PC-9 (cell line): Measurements from ENCODE around the gene TGFBR2. TPM values are rescaled to one million over a fixed set of nuclear protein-coding genes. Genes with fewer than 3 reads are reported as not detected.

ENCODE experiments used
- BruUV-seq: library from RNA; stranded (reverse); fragments of 400-500 nt; replicated peaks from 2 replicates; lab custom pipeline; 2021; lab: Mats Ljungman, UMichigan
- CTCF ChIA-PET: fragments of 300-600 bp; sonication (Branson Sonifier 250); formaldehyde crosslinking; loops from one replicate; lab custom pipeline; 2022; ENCODE audit warnings: antibody characterized with exemption; lab: Charles Lee
- POLR2A ChIA-PET: fragments of 300-600 bp; sonication (Branson Sonifier 250); formaldehyde crosslinking; loops from one replicate; lab custom pipeline; 2022; ENCODE audit warnings: antibody characterized with exemption; ENCODE audit not compliant: unreplicated experiment; lab: Charles Lee
- DNase-seq, 2 experiments: peaks; one replicate each; pipeline versions ENCODE4 v3.0.0 to v3.0.0-alpha.2; 2015 to 2022; ENCODE audit warnings: mixed read lengths in 1 of 2
- H2AFZ ChIP-seq: fragments of 200-600 bp; sonication (generic); 2 replicates; pipeline ENCODE4 v1.8.1; 2017; ENCODE audit warnings: antibody characterized with exemption
- H3F3A ChIP-seq: fragments of 200-600 bp; sonication (generic); 2 replicates; pipeline ENCODE4 v1.8.1; 2017; ENCODE audit warnings: antibody characterized with exemption, mild to moderate bottlenecking, low read depth; ENCODE audit not compliant: insufficient read depth
- H3K27ac ChIP-seq: fragments of 200-600 bp; sonication (generic); 2 replicates; pipeline ENCODE4 v1.6.1; 2016; ENCODE audit warnings: mixed run types
- H3K27me3 ChIP-seq: fragments of 200-600 bp; sonication (generic); 2 replicates; pipeline ENCODE4 v1.6.1; 2016; ENCODE audit warnings: low read depth, mixed run types; ENCODE audit not compliant: insufficient read depth
- H3K36me3 ChIP-seq: fragments of 200-600 bp; sonication (generic); 2 replicates; pipeline ENCODE4 v1.6.1; 2016; ENCODE audit warnings: low read depth, mixed run types
- H3K4me1 ChIP-seq: fragments of 200-600 bp; sonication (generic); replicated peaks from 2 replicates; pipeline ENCODE4 v1.6.1; 2016; ENCODE audit warnings: mixed run types; ENCODE audit not compliant: insufficient read depth
- H3K4me2 ChIP-seq: fragments of 200-600 bp; sonication (generic); 2 replicates; pipeline ENCODE4 v1.6.1; 2017; ENCODE audit warnings: mixed run types
- H3K4me3 ChIP-seq: fragments of 200-600 bp; sonication (generic); 2 replicates; pipeline ENCODE4 v1.6.1; 2016; ENCODE audit warnings: mixed run types
- H3K79me2 ChIP-seq: fragments of 200-600 bp; sonication (generic); 2 replicates; pipeline ENCODE4 v1.6.1; 2017; ENCODE audit warnings: low read depth, mixed run types
- H3K9me2 ChIP-seq: fragments of 200-600 bp; sonication (generic); 2 replicates; pipeline ENCODE4 v1.8.1; 2017; ENCODE audit warnings: mild to moderate bottlenecking; ENCODE audit not compliant: insufficient read depth
- H3K9me3 ChIP-seq: fragments of 200-600 bp; sonication (generic); 2 replicates; pipeline ENCODE4 v1.8.1; 2016; ENCODE audit warnings: low read depth; ENCODE audit not compliant: insufficient read depth
- H4K20me1 ChIP-seq: fragments of 200-600 bp; sonication (generic); 2 replicates; pipeline ENCODE4 v1.8.1; 2017; ENCODE audit not compliant: insufficient read depth
- CTCF ChIP-seq: fragments of 200-600 bp; sonication (generic); conservative IDR thresholded peaks from 2 replicates; pipeline ENCODE4 v1.6.1; 2017; ENCODE audit warnings: mixed run types, antibody characterized with exemption, mild to moderate bottlenecking, moderate library complexity
- EZH2 ChIP-seq: fragments of 200-600 bp; sonication (generic); IDR thresholded peaks from 2 replicates; pipeline ENCODE4 v1.8.0; 2017; ENCODE audit warnings: antibody characterized with exemption, low read depth
- intact Hi-C: fragments of 100-400 bp; cut with micrococcal nuclease; formaldehyde crosslinking; loops from one replicate; pipeline ENCODE4 v1.10.0; 2022; ENCODE audit not compliant: unreplicated experiment
- total RNA-seq: library from RNA; stranded (reverse); gene quantifications from 2 replicates; pipeline ENCODE4 v1.2.3, GENCODE V29; 2021

TGFBR2 gene
- total RNA-seq, 1 experiment from 2014 or later, result 33.6 TPM

- no peak overlapping the region for H3K4me3 ChIP-seq
- no TSS peak for BruUV-seq
These were observed 56.4 kb downstream of the TGFBR2 start for GRCh38 chr3:30662836-30663235.

GRCh38 chr3:30663533-30664241 lies 57.3 kb downstream of the TGFBR2 start:
- Histone ChIP-seq H4K20me1 (no peaks in the 10 kb centered on the region), H3K27me3 (no peaks in the 10 kb centered on the region), H3K9me2 (no peaks in the 10 kb centered on the region), H3K4me1 (peaks cover 14% of the 10 kb centered on the region), H3K4me3 (no peak overlapping the region), H2AFZ (no peak overlapping the region), H3K36me3 (no peaks in the 10 kb centered on the region), H3K9me3 (no peaks in the 10 kb centered on the region), H3K4me2 (no peak overlapping the region), H3K27ac (no peak overlapping the region), H3K79me2 (no peaks in the 10 kb centered on the region; the same call in 1 of the 2 replicates), H3F3A (peaks cover 11% of the 10 kb centered on the region)
- intact Hi-C loops, result no loop called here
- no peak for TF ChIP-seq CTCF
- no peak for TF ChIP-seq EZH2
- CTCF ChIA-PET, result interaction anchor here (0.7 to 1.1 kb wide), 2 partner anchors 25 to 316 kb away, joined by 3 to 4 read pairs; no protein-coding TSS in a partner anchor
- DNase-seq, result no peak
- no TSS peak for BruUV-seq
- POLR2A ChIA-PET, result no interaction called here

More at GRCh38 chr3:30662836-30663235, 56.4 kb downstream of the TGFBR2 start:
- Histone ChIP-seq H3K27ac (no peak overlapping the region), H3K4me2 (no peak overlapping the region), H3K79me2 (no peaks in the 10 kb centered on the region; the same call in 1 of the 2 replicates), H2AFZ (no peak overlapping the region), H3K36me3 (no peaks in the 10 kb centered on the region), H3K4me1 (peaks cover 22% of the 10 kb centered on the region), H3K9me2 (no peaks in the 10 kb centered on the region), H3K9me3 (no peaks in the 10 kb centered on the region), H3K27me3 (no peaks in the 10 kb centered on the region), H4K20me1 (no peaks in the 10 kb centered on the region), H3F3A (peaks cover 18% of the 10 kb centered on the region)
- ChIA-PET CTCF (no interaction called here), POLR2A (interaction anchor here (0.7 kb wide), 1 partner anchor 319 kb away, joined by 3 read pairs; no protein-coding TSS in a partner anchor)
- TF ChIP-seq EZH2, result no peak
- no peak for TF ChIP-seq CTCF
- DNase-seq, result no peak
- intact Hi-C loops, result no loop called here

GRCh38 chr3:30664459-30664858 lies 58.1 kb downstream of the TGFBR2 start:
- ChIA-PET CTCF (interaction anchor here (0.7 to 1.1 kb wide), 2 partner anchors 24 to 317 kb away, joined by 3 to 4 read pairs; no protein-coding TSS in a partner anchor), POLR2A (no interaction called here)
- Histone ChIP-seq H2AFZ (no peak overlapping the region), H3K79me2 (no peaks in the 10 kb centered on the region; the same call in 1 of the 2 replicates), H3K4me2 (no peak overlapping the region), H3K36me3 (no peaks in the 10 kb centered on the region), H3K4me1 (peaks cover 6% of the 10 kb centered on the region; the same call in 1 of the 2 replicates), H3K9me3 (no peaks in the 10 kb centered on the region), H3F3A (peaks cover 3% of the 10 kb centered on the region; the same call in 1 of the 2 replicates), H3K27ac (no peak overlapping the region), H3K4me3 (no peak overlapping the region), H3K9me2 (no peaks in the 10 kb centered on the region), H4K20me1 (no peaks in the 10 kb centered on the region), H3K27me3 (no peaks in the 10 kb centered on the region)
- intact Hi-C loops, result no loop called here
- no peak for DNase-seq
- TF ChIP-seq EZH2, result no peak
- TF ChIP-seq CTCF, result no peak
- no TSS peak for BruUV-seq
